WERI-Rb-1 (cell line): ENCODE measurements around the gene DYRK2.

Experiments
- DNase-seq: peaks from one replicate; pipeline ENCODE4 v3.0.0-alpha.2; 2020
- H3K27ac ChIP-seq: fragments of 250-450 bp; sonication (Bioruptor Pico); 2 replicates; pipeline ENCODE4 v1.5.1; 2020; ENCODE audit warnings: mild to moderate bottlenecking, moderate library complexity
- H3K27me3 ChIP-seq: fragments of 250-450 bp; sonication (Bioruptor Pico); 2 replicates; pipeline ENCODE4 v1.5.1; 2021; ENCODE audit warnings: mild to moderate bottlenecking, low read depth, moderate library complexity; ENCODE audit not compliant: insufficient read depth, severe bottlenecking
- H3K36me3 ChIP-seq: fragments of 250-450 bp; sonication (Bioruptor Pico); 2 replicates; pipeline ENCODE4 v1.5.1; 2020; ENCODE audit warnings: mild to moderate bottlenecking, moderate library complexity
- H3K4me3 ChIP-seq: 2 replicates; pipeline ENCODE4 v1.5.1; 2011; ENCODE audit warnings: low read depth, mild to moderate bottlenecking, control low read depth, low read length
- H3K9me3 ChIP-seq: fragments of 250-450 bp; sonication (Bioruptor Pico); 2 replicates; pipeline ENCODE4 v1.5.1; 2021; ENCODE audit warnings: mild to moderate bottlenecking, moderate library complexity; ENCODE audit not compliant: severe bottlenecking
- CTCF ChIP-seq: IDR thresholded peaks from 2 replicates; pipeline ENCODE4 v1.5.1; 2011; ENCODE audit warnings: low read depth, mild to moderate bottlenecking, control low read depth, inconsistent platforms, low read length

The DYRK2 gene

GRCh38 chr12:67674417-67674816 is 25.9 kb downstream of the DYRK2 start:
- peaks cover 10% of the 10 kb centered on the region for H3K9me3 ChIP-seq
- no peaks in the 10 kb centered on the region for H3K36me3 ChIP-seq
- no peak overlapping the region for H3K27ac ChIP-seq
- no peaks in the 10 kb centered on the region for H3K27me3 ChIP-seq
- no peak for TF ChIP-seq CTCF
- no peak for DNase-seq
- no peak overlapping the region for H3K4me3 ChIP-seq

GRCh38 chr12:67676624-67677023 is 28.1 kb downstream of the DYRK2 start:
- Histone ChIP-seq H3K27me3 (no peaks in the 10 kb centered on the region), H3K4me3 (no peak overlapping the region), H3K9me3 (peaks cover 10% of the 10 kb centered on the region), H3K27ac (no peak overlapping the region), H3K36me3 (no peaks in the 10 kb centered on the region)
- no peak for TF ChIP-seq CTCF
- no peak for DNase-seq

GRCh38 chr12:67677166-67677565 is 28.6 kb downstream of the DYRK2 start:
- peaks cover 10% of the 10 kb centered on the region for H3K9me3 ChIP-seq
- H3K4me3 ChIP-seq: no peak overlapping the region
- no peaks in the 10 kb centered on the region for H3K27me3 ChIP-seq
- TF ChIP-seq CTCF: no peak
- DNase-seq: no peak
- H3K27ac ChIP-seq: no peak overlapping the region
- no peaks in the 10 kb centered on the region for H3K36me3 ChIP-seq

- no peaks in the 10 kb centered on the region for H3K9me3 ChIP-seq
- TF ChIP-seq CTCF: no peak
- no peak overlapping the region for H3K4me3 ChIP-seq
- H3K27me3 ChIP-seq: no peaks in the 10 kb centered on the region
- no peak overlapping the region for H3K27ac ChIP-seq
- H3K36me3 ChIP-seq: no peaks in the 10 kb centered on the region
- no peak for DNase-seq
These were observed 32.7 kb downstream of the DYRK2 start for GRCh38 chr12:67681105-67681778.

- TF ChIP-seq CTCF: no peak
- Histone ChIP-seq H3K36me3 (no peaks in the 10 kb centered on the region), H3K9me3 (no peaks in the 10 kb centered on the region), H3K4me3 (no peak overlapping the region), H3K27me3 (no peaks in the 10 kb centered on the region), H3K27ac (no peak overlapping the region)
- DNase-seq: no peak
These were observed 33.5 kb downstream of the DYRK2 start for GRCh38 chr12:67681941-67682620.
